ENCODE data around the gene MAP6.

GRCh38 chr11:75633409-75634066, 35.3 kb downstream of the MAP6 start:
- TF ChIP-seq, protein P1, sequence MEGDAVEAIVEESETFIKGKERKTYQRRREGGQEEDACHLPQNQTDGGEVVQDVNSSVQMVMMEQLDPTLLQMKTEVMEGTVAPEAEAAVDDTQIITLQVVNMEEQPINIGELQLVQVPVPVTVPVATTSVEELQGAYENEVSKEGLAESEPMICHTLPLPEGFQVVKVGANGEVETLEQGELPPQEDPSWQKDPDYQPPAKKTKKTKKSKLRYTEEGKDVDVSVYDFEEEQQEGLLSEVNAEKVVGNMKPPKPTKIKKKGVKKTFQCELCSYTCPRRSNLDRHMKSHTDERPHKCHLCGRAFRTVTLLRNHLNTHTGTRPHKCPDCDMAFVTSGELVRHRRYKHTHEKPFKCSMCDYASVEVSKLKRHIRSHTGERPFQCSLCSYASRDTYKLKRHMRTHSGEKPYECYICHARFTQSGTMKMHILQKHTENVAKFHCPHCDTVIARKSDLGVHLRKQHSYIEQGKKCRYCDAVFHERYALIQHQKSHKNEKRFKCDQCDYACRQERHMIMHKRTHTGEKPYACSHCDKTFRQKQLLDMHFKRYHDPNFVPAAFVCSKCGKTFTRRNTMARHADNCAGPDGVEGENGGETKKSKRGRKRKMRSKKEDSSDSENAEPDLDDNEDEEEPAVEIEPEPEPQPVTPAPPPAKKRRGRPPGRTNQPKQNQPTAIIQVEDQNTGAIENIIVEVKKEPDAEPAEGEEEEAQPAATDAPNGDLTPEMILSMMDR (IDR thresholded peaks at IDR 0.05 in 4 of 5, conservative IDR thresholded peaks at IDR 0.05 in 1 of 5) = no peak
- TF ChIP-seq POLR2A (IDR thresholded peaks at IDR 0.05) = no peak
